Endothelial cell of umbilical vein (primary cell): ENCODE results near the gene ANKS1B. TPM values are rescaled to one million over a fixed set of nuclear protein-coding genes. Genes with fewer than 3 reads are reported as not detected.

Experiments used
- BruUV-seq: library from RNA; stranded (reverse); fragments of 400-500 nt; replicated peaks from 2 replicates; lab custom pipeline; 2021; lab: Mats Ljungman, UMichigan
- CTCF ChIA-PET: fragments of 300-600, 350-600 bp; sonication (Branson Sonifier 250); formaldehyde crosslinking; loops from one replicate; lab custom pipeline; 2021; ENCODE audit warnings: antibody characterized with exemption, inconsistent platforms; lab: Charles Lee
- POLR2A ChIA-PET: fragments of 300-600, 350-600 bp; sonication (Branson Sonifier 250); formaldehyde crosslinking; loops from one replicate; lab custom pipeline; 2021; ENCODE audit warnings: antibody characterized with exemption, inconsistent platforms; lab: Charles Lee
- DNase-seq: peaks from one replicate; pipeline ENCODE4 v3.0.0-alpha.2; 2011; ENCODE audit warnings: low read depth, low spot score
- FAIRE-seq: peaks from 2 replicates; lab custom pipeline; 2011; peaks lifted over from hg19 to GRCh38; lab: Jason Lieb, UNC
- H2AFZ ChIP-seq: 2 replicates; pipeline ENCODE4 v1.6.0; 2012; ENCODE audit warnings: low read depth, low read length, control low read depth, inconsistent platforms
- H3K27ac ChIP-seq: 2 replicates; pipeline ENCODE4 v1.5.1; 2011; ENCODE audit warnings: low read depth, mild to moderate bottlenecking, control low read depth, low read length, moderate library complexity; ENCODE audit not compliant: insufficient read depth
- H3K27me3 ChIP-seq, 2 experiments: 2 replicates each; pipeline versions ENCODE4 v1.6.0 to v1.6.1; 2011; ENCODE audit warnings: low read length in 2 of 2, mixed read lengths in 1 of 2; ENCODE audit not compliant: control insufficient read depth in 2 of 2, insufficient read depth in 2 of 2
- H3K36me3 ChIP-seq, 2 experiments: 2 replicates in 1 of 2; 3 replicates in 1 of 2; pipeline ENCODE4 v1.5.1; 2011; ENCODE audit warnings: low read length in 2 of 2, mild to moderate bottlenecking in 1 of 2, moderate library complexity in 1 of 2; ENCODE audit not compliant: control insufficient read depth in 2 of 2, insufficient read depth in 2 of 2; ENCODE audit errors: extremely low read depth in 1 of 2
- H3K4me1 ChIP-seq: 3 replicates; pipeline ENCODE4 v1.5.1; 2011; ENCODE audit warnings: mild to moderate bottlenecking, low read length; ENCODE audit not compliant: control insufficient read depth, insufficient read depth; ENCODE audit errors: extremely low read depth
- H3K4me2 ChIP-seq: 2 replicates; pipeline ENCODE4 v1.6.1; 2011; ENCODE audit warnings: low read length, control low read depth, mixed read lengths; ENCODE audit not compliant: insufficient read depth
- H3K4me3 ChIP-seq, 3 experiments: fragments of 200-600 bp in 1 of 3; sonication (generic), shearing (Covaris generic) in 1 of 3; replicated peaks in 1 of 3; 2 replicates each; pipeline ENCODE4 v1.5.1; 2011 to 2016; ENCODE audit warnings: control low read depth in 3 of 3, low read length in 3 of 3, mild to moderate bottlenecking in 2 of 3, inconsistent platforms in 1 of 3, low read depth in 1 of 3, moderate library complexity in 1 of 3; ENCODE audit not compliant: insufficient read depth in 1 of 3
- H3K79me2 ChIP-seq: 2 replicates; pipeline ENCODE4 v1.6.0; 2012; ENCODE audit warnings: low read length, inconsistent platforms; ENCODE audit not compliant: control insufficient read depth, insufficient read depth
- H3K9ac ChIP-seq: replicated peaks from 2 replicates; pipeline ENCODE3; 2011; ENCODE audit warnings: low read length, control low read depth; ENCODE audit not compliant: insufficient read depth; ENCODE audit errors: extremely low read depth
- H3K9me1 ChIP-seq: replicated peaks from 3 replicates; pipeline ENCODE4 v1.6.0; 2011; ENCODE audit warnings: mild to moderate bottlenecking, low read length; ENCODE audit not compliant: control insufficient read depth, insufficient read depth; ENCODE audit errors: extremely low read depth
- H3K9me3 ChIP-seq: replicated peaks from 2 replicates; pipeline ENCODE4 v1.5.1; 2012; ENCODE audit warnings: low read length, inconsistent platforms; ENCODE audit not compliant: control insufficient read depth, insufficient read depth
- H4K20me1 ChIP-seq: replicated peaks from 2 replicates; pipeline ENCODE3; 2011; ENCODE audit warnings: mild to moderate bottlenecking, low read length; ENCODE audit not compliant: control insufficient read depth, insufficient read depth; ENCODE audit errors: extremely low read depth
- EZH2 ChIP-seq: IDR thresholded peaks from 2 replicates; pipeline ENCODE4 v1.6.1; 2012; ENCODE audit warnings: borderline replicate concordance, low read depth, mild to moderate bottlenecking, moderate library complexity, low read length, inconsistent platforms; ENCODE audit not compliant: severe bottlenecking
- FOS ChIP-seq: IDR thresholded peaks from 2 replicates; pipeline ENCODE4 v1.6.1; 2011; ENCODE audit warnings: mild to moderate bottlenecking, low read length, moderate library complexity, borderline replicate concordance; ENCODE audit not compliant: insufficient read depth
- GATA2 ChIP-seq: IDR thresholded peaks from 2 replicates; pipeline ENCODE4 v1.7.0; 2011; ENCODE audit warnings: low read depth, mild to moderate bottlenecking, moderate library complexity, mixed read lengths, low read length; ENCODE audit not compliant: insufficient read length, insufficient read depth
- JUN ChIP-seq: IDR thresholded peaks from 2 replicates; pipeline ENCODE4 v1.6.1; 2011; ENCODE audit warnings: borderline replicate concordance, low read depth; ENCODE audit not compliant: insufficient read length, insufficient read depth
- MYC ChIP-seq: IDR thresholded peaks from one replicate; pipeline ENCODE4 v1.6.1; 2011; ENCODE audit warnings: mild to moderate bottlenecking, low read depth, low read length
- POLR2A ChIP-seq: IDR thresholded peaks from 2 replicates; pipeline ENCODE4 v1.6.1; 2012; ENCODE audit warnings: low read depth, mild to moderate bottlenecking, control low read depth, low read length
- POLR2AphosphoS5 ChIP-seq: IDR thresholded peaks from 2 replicates; pipeline ENCODE4 v1.6.1; 2012; ENCODE audit warnings: low read depth, mild to moderate bottlenecking, control low read depth, low read length, moderate library complexity; ENCODE audit not compliant: insufficient read depth
- dilution Hi-C: fragments of 300-500 bp; cut with MboI; formaldehyde crosslinking; loops from one replicate; pipeline ENCODE4 v1.15.0; 2019; ENCODE audit warnings: low sequenced_read_pairs; ENCODE audit not compliant: extremely low pct_ligation_motif_present
- intact Hi-C: fragments of 100-400 bp; cut with micrococcal nuclease; formaldehyde crosslinking; loops from one replicate; pipeline ENCODE4 v1.10.0; 2022
- polyA plus RNA-seq, 4 experiments: library from polyadenylated mRNA; depleted of rRNA in 3 of 4; stranded (reverse) in 3 of 4; unstranded in 1 of 4; fragments of >200 nt; gene quantifications; 2 replicates each; pipeline versions ENCODE4 v1.2.1 to v1.2.3, GENCODE V29; 2011 to 2012; ENCODE audit warnings: missing spikeins in 1 of 4
- total RNA-seq: library from RNA; stranded (reverse); gene quantifications from 2 replicates; pipeline ENCODE4 v1.2.3, GENCODE V29; 2021
- TF ChIP-seq, protein P1 (sequence below): IDR thresholded peaks from 2 replicates; pipeline ENCODE4 v1.6.1; 2011; ENCODE audit not compliant: insufficient read depth, insufficient read length
- TF ChIP-seq, protein P2 (sequence below), 2 donors: IDR thresholded peaks; 1 replicate in 1 of 2; 2 replicates in 1 of 2; pipeline ENCODE4 v1.5.1; 2011; ENCODE audit warnings: low read length in 2 of 2, mild to moderate bottlenecking in 2 of 2, moderate library complexity in 2 of 2, control low read depth in 1 of 2, inconsistent platforms in 1 of 2, low read depth in 1 of 2; ENCODE audit not compliant: insufficient read depth in 1 of 2; ENCODE audit errors: extremely low read depth in 1 of 2

ANKS1B gene
- total and polyA plus RNA-seq, 2 donors (not counting 3 experiments of a cell fraction or from before 2014, with no cell fraction given) = 0.15 to 0.38 TPM

DNA sequence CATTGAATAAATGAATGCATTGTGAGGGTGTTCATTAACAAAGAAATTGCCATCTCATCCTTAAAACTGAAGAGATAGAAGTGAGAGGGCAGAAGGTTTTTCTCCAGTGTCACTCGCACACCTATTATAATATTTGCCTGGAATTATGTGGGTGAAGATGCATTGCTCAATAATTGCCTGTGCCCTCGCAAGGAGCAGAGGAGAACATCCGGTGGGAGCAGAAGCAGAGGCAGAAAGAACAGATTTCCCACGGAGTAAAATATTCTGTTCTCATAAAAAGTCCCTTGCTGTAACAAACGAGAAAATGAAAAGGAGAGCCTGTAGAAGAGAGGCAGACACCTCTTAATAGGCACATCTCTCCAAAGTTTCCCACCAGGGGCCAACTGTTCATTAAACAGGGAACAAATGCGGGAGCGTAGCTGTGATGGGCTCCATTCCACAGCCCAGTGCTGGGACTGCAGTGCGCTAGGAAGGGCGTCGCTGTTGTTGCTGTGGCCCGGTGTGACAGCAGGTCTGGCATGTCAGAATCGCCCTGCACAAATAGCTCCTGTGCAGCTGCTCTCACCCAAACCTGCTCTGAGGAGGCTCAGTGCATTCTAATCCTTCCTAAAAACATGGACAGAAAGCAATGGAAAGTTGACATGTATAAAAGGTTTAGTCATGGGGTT is 979.8 kb downstream of the ANKS1B start:
- no peaks in the 10 kb centered on the region for H3K9me1 ChIP-seq
- H3K9me3 ChIP-seq = no peaks in the 10 kb centered on the region
- BruUV-seq = no TSS peak
- H3K4me1 ChIP-seq = no peaks in the 10 kb centered on the region
- no peaks in the 10 kb centered on the region for H3K36me3 ChIP-seq
- no peaks in the 10 kb centered on the region for H3K79me2 ChIP-seq
- dilution Hi-C loops = no loop called here
- TF ChIP-seq GATA2 = no peak
- TF ChIP-seq, protein P1, sequence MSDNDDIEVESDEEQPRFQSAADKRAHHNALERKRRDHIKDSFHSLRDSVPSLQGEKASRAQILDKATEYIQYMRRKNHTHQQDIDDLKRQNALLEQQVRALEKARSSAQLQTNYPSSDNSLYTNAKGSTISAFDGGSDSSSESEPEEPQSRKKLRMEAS = no peak
- TF ChIP-seq MYC = no peak
- TF ChIP-seq JUN = no peak
- ChIA-PET POLR2A (no interaction called here), CTCF (no interaction called here)
- H3K4me2 ChIP-seq = no peak overlapping the region
- intact Hi-C loops = no loop called here
- DNase-seq = no peak
- FAIRE-seq = no peak
- H3K9ac ChIP-seq = no peak overlapping the region
- peaks cover 0 to 2% of the 10 kb centered on the region in 2 experiments for H3K27me3 ChIP-seq
- no peak overlapping the region for H3K4me3 ChIP-seq
- H4K20me1 ChIP-seq = no peaks in the 10 kb centered on the region
- no peak overlapping the region for H3K27ac ChIP-seq
- H2AFZ ChIP-seq = no peak overlapping the region

DNA sequence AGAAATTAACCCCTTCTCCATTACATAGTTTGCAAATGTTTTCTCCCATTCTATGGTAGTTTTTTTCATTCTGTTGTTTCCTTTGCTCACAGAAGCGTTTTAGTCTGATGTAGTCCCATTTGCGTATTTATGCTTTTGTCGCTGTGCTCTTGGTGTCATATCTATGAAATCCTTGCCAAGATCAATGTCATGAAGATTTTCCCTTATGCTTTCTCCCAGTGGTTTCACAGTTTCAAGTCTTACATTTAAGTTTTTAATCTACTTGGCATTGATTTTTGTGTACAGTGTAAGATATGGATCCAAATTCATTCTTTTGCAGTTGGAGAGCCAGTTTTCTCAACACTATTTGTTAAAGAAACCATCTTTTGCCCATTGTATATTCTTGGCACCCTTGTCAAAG is 982.0 kb downstream of the ANKS1B start:
- ChIA-PET CTCF (no interaction called here), POLR2A (no interaction called here)
- no TSS peak for BruUV-seq
- no peak overlapping the region for H3K4me2 ChIP-seq
- no peak overlapping the region for H3K9ac ChIP-seq
- no peaks in the 10 kb centered on the region for H3K36me3 ChIP-seq
- DNase-seq (no peak), FAIRE-seq (no peak)
- no peaks in the 10 kb centered on the region for H3K79me2 ChIP-seq
- no peaks in the 10 kb centered on the region for H3K9me1 ChIP-seq
- no peak overlapping the region for H3K27ac ChIP-seq
- H3K9me3 ChIP-seq = no peaks in the 10 kb centered on the region
- dilution Hi-C loops (no loop called here), intact Hi-C loops (no loop called here)
- no peak overlapping the region for H2AFZ ChIP-seq
- H4K20me1 ChIP-seq = no peaks in the 10 kb centered on the region
- H3K4me1 ChIP-seq = no peaks in the 10 kb centered on the region
- TF ChIP-seq POLR2A (no peak), EZH2 (no peak), JUN (no peak), MYC (no peak), GATA2 (no peak), FOS (no peak), POLR2AphosphoS5 (no peak)
- TF ChIP-seq, protein P2, sequence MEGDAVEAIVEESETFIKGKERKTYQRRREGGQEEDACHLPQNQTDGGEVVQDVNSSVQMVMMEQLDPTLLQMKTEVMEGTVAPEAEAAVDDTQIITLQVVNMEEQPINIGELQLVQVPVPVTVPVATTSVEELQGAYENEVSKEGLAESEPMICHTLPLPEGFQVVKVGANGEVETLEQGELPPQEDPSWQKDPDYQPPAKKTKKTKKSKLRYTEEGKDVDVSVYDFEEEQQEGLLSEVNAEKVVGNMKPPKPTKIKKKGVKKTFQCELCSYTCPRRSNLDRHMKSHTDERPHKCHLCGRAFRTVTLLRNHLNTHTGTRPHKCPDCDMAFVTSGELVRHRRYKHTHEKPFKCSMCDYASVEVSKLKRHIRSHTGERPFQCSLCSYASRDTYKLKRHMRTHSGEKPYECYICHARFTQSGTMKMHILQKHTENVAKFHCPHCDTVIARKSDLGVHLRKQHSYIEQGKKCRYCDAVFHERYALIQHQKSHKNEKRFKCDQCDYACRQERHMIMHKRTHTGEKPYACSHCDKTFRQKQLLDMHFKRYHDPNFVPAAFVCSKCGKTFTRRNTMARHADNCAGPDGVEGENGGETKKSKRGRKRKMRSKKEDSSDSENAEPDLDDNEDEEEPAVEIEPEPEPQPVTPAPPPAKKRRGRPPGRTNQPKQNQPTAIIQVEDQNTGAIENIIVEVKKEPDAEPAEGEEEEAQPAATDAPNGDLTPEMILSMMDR (IDR thresholded peaks at IDR 0.05; ENCODE audit: extremely low read depth in 1 of 2, insufficient read depth in 1 of 2, low read depth in 1 of 2, low read length in 2 of 2) = no peak
- TF ChIP-seq, protein P1 = no peak
- peaks cover 0 to 2% of the 10 kb centered on the region in 2 experiments for H3K27me3 ChIP-seq
- no peak overlapping the region for H3K4me3 ChIP-seq
